Thoracic aorta (tissue), 2 donors: ENCODE results near the gene METTL15. TPM values are rescaled to one million over a fixed set of nuclear protein-coding genes. Genes with fewer than 3 reads are reported as not detected.
"Not testable (repeated sequence)": the region's sequence is repeated elsewhere in the genome, so short reads cannot be mapped to it uniquely, and the experiment has no call there.

Experiments used
- ATAC-seq: fragments of 150-250 bp; one replicate; pipeline ENCODE4 v1.8.0; 2017; ENCODE audit warnings: low read depth; ENCODE audit not compliant: insufficient number of reproducible peaks, low FRiP score
- DNase-seq: peaks from one replicate; pipeline ENCODE4 v3.0.0-alpha.2; 2020; ENCODE audit warnings: low spot score
- H3K27ac ChIP-seq, 2 donors: fragments of 200-600 bp; sonication (generic); 1 replicate in 1 of 2; 2 replicates in 1 of 2; pipeline ENCODE4 v1.5.1; 2016; ENCODE audit warnings: mild to moderate bottlenecking in 2 of 2, moderate library complexity in 2 of 2
- H3K27me3 ChIP-seq: fragments of 200-600 bp; sonication (generic); replicated peaks from 2 replicates; pipeline ENCODE4 v1.6.0; 2016; ENCODE audit warnings: mild to moderate bottlenecking; ENCODE audit not compliant: insufficient read depth
- H3K36me3 ChIP-seq: fragments of 200-600 bp; sonication (generic); one replicate; pipeline ENCODE4 v1.5.1; 2016
- H3K4me1 ChIP-seq, 2 donors: fragments of 200-600 bp; sonication (generic); 1 replicate in 1 of 2; 2 replicates in 1 of 2; pipeline versions ENCODE4 v1.5.1 to v1.6.0; 2016; ENCODE audit warnings: low read depth in 2 of 2, mild to moderate bottlenecking in 1 of 2; ENCODE audit not compliant: control insufficient read depth in 1 of 2
- H3K4me3 ChIP-seq: fragments of 200-600 bp; sonication (generic); 2 replicates; pipeline ENCODE4 v1.5.1; 2016; ENCODE audit warnings: mild to moderate bottlenecking
- H3K9me3 ChIP-seq: fragments of 200-600 bp; sonication (generic); 2 replicates; pipeline ENCODE4 v1.5.1; 2016
- CTCF ChIP-seq: fragments of 200-600 bp; sonication (generic); IDR thresholded peaks from one replicate; pipeline ENCODE4 v1.5.1; 2019; ENCODE audit warnings: antibody characterized with exemption
- total RNA-seq, 2 donors: library from RNA; depleted of rRNA; stranded (reverse); fragments of >200 nt; gene quantifications; one replicate each; pipeline versions ENCODE4 v1.1.0 to v1.2.3, GENCODE V29; 2016

The METTL15 gene
- total RNA-seq, 2 donors from 2014 or later, result 7.6 to 12.1 TPM

GRCh38 chr11:28284196-28284595 lies 176.0 kb downstream of the METTL15 start:
- H3K27ac ChIP-seq, result no peak overlapping the region
- H3K4me3 ChIP-seq, result no peak overlapping the region
- H3K27me3 ChIP-seq, result no peaks in the 10 kb centered on the region
- no peaks in the 10 kb centered on the region for H3K4me1 ChIP-seq
- no peaks in the 10 kb centered on the region for H3K9me3 ChIP-seq
- TF ChIP-seq CTCF, result no peak
- no peak for DNase-seq
- ATAC-seq, result no peak
- H3K36me3 ChIP-seq, result no peaks in the 10 kb centered on the region

GRCh38 chr11:28289444-28289843 lies 181.3 kb downstream of the METTL15 start:
- DNase-seq (no peak), ATAC-seq (no peak)
- no peak for TF ChIP-seq CTCF
- Histone ChIP-seq H3K36me3 (no peaks in the 10 kb centered on the region), H3K4me3 (no peak overlapping the region), H3K27me3 (no peaks in the 10 kb centered on the region), H3K4me1 (no peaks in the 10 kb centered on the region), H3K27ac (no peak overlapping the region), H3K9me3 (no peaks in the 10 kb centered on the region)

GRCh38 chr11:28290995-28291394 lies 182.8 kb downstream of the METTL15 start:
- H3K27ac ChIP-seq, DNase-seq, H3K9me3 ChIP-seq, H3K4me3 ChIP-seq, H3K27me3 ChIP-seq, ATAC-seq, H3K36me3 ChIP-seq, H3K4me1 ChIP-seq: not testable (repeated sequence)

DNA sequence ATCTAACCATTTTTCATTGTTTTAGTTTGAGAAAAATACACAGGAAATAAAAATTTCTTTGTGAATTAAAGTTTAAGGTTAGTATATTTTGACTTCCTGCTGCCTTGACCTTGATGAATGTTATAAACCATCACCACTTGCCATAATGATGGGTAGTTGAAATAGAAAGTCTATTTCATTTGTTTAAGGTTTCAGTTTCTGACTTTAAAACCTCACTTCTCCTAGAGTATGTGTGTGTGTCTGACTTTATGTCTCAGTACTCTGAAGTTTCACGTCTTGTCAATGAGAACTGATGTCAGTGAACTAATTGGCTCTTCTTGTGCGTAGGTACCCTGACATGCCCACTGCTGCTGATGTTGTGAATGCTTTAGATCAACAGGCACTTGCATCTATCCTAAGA lies 188.2 kb downstream of the METTL15 start:
- Histone ChIP-seq H3K4me3 (no peak overlapping the region), H3K27me3 (no peaks in the 10 kb centered on the region), H3K9me3 (no peaks in the 10 kb centered on the region), H3K27ac (no peak overlapping the region), H3K36me3 (no peaks in the 10 kb centered on the region), H3K4me1 (no peaks in the 10 kb centered on the region)
- no peak for ATAC-seq
- no peak for TF ChIP-seq CTCF
- no peak for DNase-seq

DNA sequence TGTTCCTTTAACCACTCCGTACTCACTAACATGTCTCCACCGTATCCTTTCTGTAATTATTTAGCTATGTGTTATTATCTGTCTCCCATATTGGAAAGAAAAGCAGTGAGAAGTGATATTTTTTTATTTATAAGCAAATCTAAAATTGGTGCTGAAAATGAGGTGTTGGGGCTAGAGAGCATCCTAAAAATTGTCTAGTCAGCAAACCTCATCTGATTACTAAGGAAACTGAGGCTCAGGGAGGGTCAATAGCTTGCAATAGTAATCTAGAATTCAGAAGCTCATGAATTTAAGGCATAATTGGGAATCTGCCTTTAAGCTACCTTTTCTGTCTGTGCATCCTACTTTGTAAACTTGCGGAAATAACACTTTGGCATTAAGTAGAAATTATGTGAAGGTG lies 190.0 kb downstream of the METTL15 start:
- H3K4me1 ChIP-seq, result no peaks in the 10 kb centered on the region
- no peaks in the 10 kb centered on the region for H3K36me3 ChIP-seq
- DNase-seq, result no peak
- no peak for TF ChIP-seq CTCF
- no peak for ATAC-seq
- no peak overlapping the region for H3K27ac ChIP-seq
- no peaks in the 10 kb centered on the region for H3K27me3 ChIP-seq
- H3K4me3 ChIP-seq, result no peak overlapping the region
- H3K9me3 ChIP-seq, result no peaks in the 10 kb centered on the region

DNA sequence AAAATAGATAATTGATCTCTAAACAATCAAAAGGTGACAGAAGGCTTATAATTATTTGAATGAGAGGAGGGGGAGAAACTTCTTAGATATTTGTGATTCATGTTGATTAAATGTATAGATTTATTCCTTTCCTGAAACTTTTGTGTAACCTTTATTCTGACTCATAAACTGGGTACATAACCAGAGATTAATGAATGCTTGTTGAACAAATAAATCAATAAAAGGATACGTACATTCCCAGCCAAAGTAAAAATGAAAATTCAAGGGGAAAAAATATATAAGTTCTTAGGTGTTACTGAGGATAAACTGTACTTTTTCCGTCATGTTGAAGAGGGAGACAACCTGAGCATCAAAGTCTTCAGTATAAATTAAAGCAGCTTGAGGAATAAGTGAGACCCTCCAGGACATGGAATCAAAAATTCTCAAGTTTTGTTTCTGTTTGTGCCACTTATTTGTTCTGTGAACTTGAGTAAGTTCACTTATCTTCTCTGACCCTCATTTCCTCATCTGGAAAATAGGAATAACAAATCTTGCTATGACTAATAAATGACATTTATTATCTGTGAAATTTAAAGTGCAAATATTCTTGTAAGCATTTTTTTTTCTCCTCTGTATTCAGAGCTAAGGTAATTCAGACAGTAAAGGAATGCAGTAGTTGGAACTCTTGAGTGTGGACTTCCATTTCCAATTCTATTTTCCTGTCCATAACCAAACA lies 195.4 kb downstream of the METTL15 start:
- Histone ChIP-seq H3K9me3 (no peaks in the 10 kb centered on the region), H3K4me3 (no peak overlapping the region), H3K27ac (no peak overlapping the region), H3K4me1 (no peaks in the 10 kb centered on the region), H3K27me3 (no peaks in the 10 kb centered on the region), H3K36me3 (no peaks in the 10 kb centered on the region)
- no peak for TF ChIP-seq CTCF
- DNase-seq, result no peak
- ATAC-seq, result no peak
